SK-N-SH (cell line): ENCODE measurements around the gene SLC22A7. TPM values are rescaled to one million over a fixed set of nuclear protein-coding genes. Genes with fewer than 3 reads are reported as not detected.
A peak's percentile ranks its signal among the peaks of the same experiment; 100 is the strongest.

Source experiments
- CTCF ChIA-PET: fragments of 300-600, 350-600 bp; formaldehyde crosslinking; extraction: SDS; loops from one replicate; lab custom pipeline; 2021; lab: Yijun Ruan, JAX
- POLR2A ChIA-PET: fragments of 350-600 bp; sonication (Branson Sonifier 250); formaldehyde crosslinking; extraction: SDS; loops from one replicate; lab custom pipeline; 2020; ENCODE audit warnings: antibody characterized with exemption, inconsistent platforms; lab: Yijun Ruan, JAX
- DNase-seq: peaks from one replicate; pipeline ENCODE4 v3.0.0; 2012
- H2AFZ ChIP-seq: fragments of 200-600 bp; sonication (generic); 2 replicates; pipeline ENCODE4 v1.8.1; 2016; ENCODE audit warnings: antibody characterized with exemption, mild to moderate bottlenecking, low read depth
- H3F3A ChIP-seq: fragments of 200-600 bp; sonication (generic); replicated peaks from 2 replicates; pipeline ENCODE3; 2016; ENCODE audit warnings: antibody characterized with exemption, mild to moderate bottlenecking; ENCODE audit not compliant: insufficient read depth
- H3K27ac ChIP-seq, 2 experiments: fragments of 200-500 bp in 1 of 2; fragments of 200-600 bp in 1 of 2; sonication (Bioruptor generic) in 1 of 2; sonication (generic), shearing (Covaris generic) in 1 of 2; 2 replicates each; pipeline versions ENCODE4 v1.5.1 to v1.6.1; 2014 to 2016; ENCODE audit warnings: low read depth in 2 of 2, inconsistent platforms in 1 of 2, low read length in 1 of 2, mild to moderate bottlenecking in 1 of 2, mixed read lengths in 1 of 2
- H3K27me3 ChIP-seq: fragments of 200-600 bp; sonication (generic), shearing (Covaris generic); 2 replicates; pipeline ENCODE4 v1.6.1; 2016; ENCODE audit warnings: mixed run types; ENCODE audit not compliant: insufficient read depth
- H3K36me3 ChIP-seq, 2 experiments: fragments of 200-500 bp in 1 of 2; fragments of 200-600 bp in 1 of 2; sonication (Bioruptor generic) in 1 of 2; sonication (generic) in 1 of 2; replicated peaks in 1 of 2; 2 replicates each; pipeline versions ENCODE3 to v1.5.1; 2014 to 2016; ENCODE audit warnings: low read length in 1 of 2, mild to moderate bottlenecking in 1 of 2; ENCODE audit not compliant: insufficient read depth in 2 of 2, control insufficient read depth in 1 of 2
- H3K4me1 ChIP-seq, 2 experiments: fragments of 200-500 bp in 1 of 2; fragments of 200-600 bp in 1 of 2; sonication (Bioruptor generic) in 1 of 2; sonication (generic), shearing (Covaris generic) in 1 of 2; 2 replicates each; pipeline versions ENCODE4 v1.5.1 to v1.6.1; 2014 to 2016; ENCODE audit warnings: low read depth in 1 of 2, low read length in 1 of 2, mixed run types in 1 of 2; ENCODE audit not compliant: insufficient read depth in 2 of 2, control insufficient read depth in 1 of 2
- H3K4me2 ChIP-seq: fragments of 200-600 bp; sonication (generic), shearing (Covaris generic); 2 replicates; pipeline ENCODE4 v1.6.1; 2017; ENCODE audit warnings: mixed run types
- H3K4me3 ChIP-seq, 2 experiments: fragments of 200-500 bp in 1 of 2; fragments of 200-600 bp in 1 of 2; sonication (Bioruptor generic) in 1 of 2; sonication (generic), shearing (Covaris generic) in 1 of 2; 2 replicates each; pipeline versions ENCODE4 v1.5.1 to v1.8.1; 2014 to 2016; ENCODE audit warnings: low read depth in 2 of 2, inconsistent platforms in 1 of 2, low read length in 1 of 2, mild to moderate bottlenecking in 1 of 2, mixed read lengths in 1 of 2, moderate library complexity in 1 of 2
- H3K79me2 ChIP-seq: fragments of 200-600 bp; sonication (generic); 2 replicates; pipeline ENCODE4 v1.8.1; 2017; ENCODE audit warnings: mild to moderate bottlenecking; ENCODE audit not compliant: insufficient read depth
- H3K9ac ChIP-seq: fragments of 200-600 bp; sonication (generic); 2 replicates; pipeline ENCODE4 v1.6.1; 2017; ENCODE audit warnings: mixed run types
- H3K9me2 ChIP-seq: fragments of 200-600 bp; sonication (generic); 2 replicates; pipeline ENCODE4 v1.6.1; 2017; ENCODE audit warnings: mixed run types
- H3K9me3 ChIP-seq: fragments of 200-600 bp; sonication (generic); 2 replicates; pipeline ENCODE4 v1.6.1; 2017; ENCODE audit warnings: mixed run types, mild to moderate bottlenecking, moderate library complexity
- H4K20me1 ChIP-seq: fragments of 200-600 bp; sonication (generic); 2 replicates; pipeline ENCODE4 v1.6.1; 2017; ENCODE audit warnings: mild to moderate bottlenecking, mixed run types; ENCODE audit not compliant: insufficient read depth
- CTCF ChIP-seq: fragments of 200-600 bp; sonication (generic); IDR thresholded peaks from 2 replicates; pipeline ENCODE4 v1.6.1; 2017; ENCODE audit warnings: antibody characterized with exemption, mild to moderate bottlenecking, moderate library complexity
- EZH2phosphoT487 ChIP-seq: fragments of 200-600 bp; sonication (generic); IDR thresholded peaks from 2 replicates; pipeline ENCODE4 v1.6.1; 2017; ENCODE audit warnings: low read depth, mixed run types, mild to moderate bottlenecking, antibody characterized with exemption, moderate library complexity, borderline replicate concordance
- JUND ChIP-seq: IDR thresholded peaks from 2 replicates; pipeline ENCODE4 v1.4.0; 2012
- MXI1 ChIP-seq: IDR thresholded peaks from 2 replicates; pipeline ENCODE4 v1.6.1; 2012; ENCODE audit warnings: mild to moderate bottlenecking, low read depth, low read length, improper control_type of control experiment
- NRF1 ChIP-seq: IDR thresholded peaks from 2 replicates; pipeline ENCODE4 v1.6.1; 2012; ENCODE audit warnings: low read depth, mild to moderate bottlenecking, low read length
- PBX3 ChIP-seq: IDR thresholded peaks from 2 replicates; pipeline ENCODE4; 2012
- RCOR1 ChIP-seq: fragments of 150-350 bp; IDR thresholded peaks from 2 replicates; pipeline ENCODE4 v1.6.1; 2017; ENCODE audit warnings: antibody characterized with exemption, low read length
- SMC3 ChIP-seq: IDR thresholded peaks from 2 replicates; pipeline ENCODE4 v1.6.1; 2012; ENCODE audit warnings: low read depth, low read length, improper control_type of control experiment
- TAF1 ChIP-seq: IDR thresholded peaks from 2 replicates; pipeline ENCODE4 v1.6.1; 2012; ENCODE audit warnings: low read depth, mild to moderate bottlenecking, low read length, moderate library complexity, borderline replicate concordance
- TCF12 ChIP-seq: IDR thresholded peaks from 2 replicates; pipeline ENCODE4 v1.4.0; 2012
- YY1 ChIP-seq: IDR thresholded peaks from 2 replicates; pipeline ENCODE4 v1.4.0; 2012; ENCODE audit warnings: low read depth, mild to moderate bottlenecking
- WGBS: methylation state at CpG from one replicate; pipeline ENCODE4 v1.1.6; 2017; ENCODE audit warnings: low lambda C conversion rate; 5-methylcytosine and 5-hydroxymethylcytosine counted together
- polyA plus RNA-seq, 3 experiments: library from polyadenylated mRNA; depleted of rRNA; stranded (reverse); fragments of >200 nt; gene quantifications; 2 replicates each; pipeline ENCODE4 v1.2.3, GENCODE V29; 2012
- TF ChIP-seq, protein P1 (sequence below): IDR thresholded peaks from 2 replicates; pipeline ENCODE4 v1.6.1; 2012; ENCODE audit warnings: mild to moderate bottlenecking, low read depth, low read length, moderate library complexity

Gene SLC22A7
- polyA plus RNA-seq, 1 of the 3 experiments (the other 2 are of a cell fraction) = not detected

DNA sequence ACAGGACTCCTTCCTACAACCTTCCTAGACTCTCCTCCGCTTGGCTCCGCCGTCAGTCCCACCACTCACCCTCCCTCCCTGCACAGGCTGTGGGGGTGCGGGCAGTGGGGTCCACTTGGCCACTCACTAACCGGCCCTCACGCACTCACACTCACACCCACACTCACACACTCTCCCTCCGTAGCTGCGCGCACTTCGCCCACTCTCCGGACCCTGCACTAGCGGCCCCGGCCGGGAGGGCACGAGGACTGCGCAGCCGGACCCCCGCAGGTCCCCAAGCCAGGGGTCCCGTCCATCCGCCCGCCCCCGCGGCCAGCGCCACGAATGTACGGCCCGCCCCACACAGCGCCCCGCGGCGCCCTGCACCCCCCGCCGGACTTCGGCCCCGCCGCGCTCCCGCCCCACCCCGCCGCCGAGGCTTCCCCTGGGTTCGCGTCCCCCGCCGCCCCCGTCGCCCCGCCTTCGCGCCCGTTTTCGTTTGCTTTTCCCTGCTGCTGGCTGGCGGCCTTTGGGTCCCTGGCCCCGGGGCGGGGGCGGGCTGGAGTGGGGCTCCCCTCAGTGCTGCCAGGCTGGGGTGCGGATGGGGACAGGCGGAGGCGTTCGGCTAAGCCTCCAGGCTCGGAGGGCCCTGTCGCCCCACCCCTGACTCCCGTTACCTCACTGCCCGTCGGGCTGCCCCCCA, 23.0 kb upstream of the SLC22A7 start:
- H3K27me3 ChIP-seq = no peaks in the 10 kb centered on the region
- H3K9ac ChIP-seq = no peak overlapping the region
- no peaks in the 10 kb centered on the region for H3F3A ChIP-seq

GRCh38 chr6:43275801-43276576, 22.1 kb upstream of the SLC22A7 start:
- H2AFZ ChIP-seq = no peak overlapping the region
- POLR2A ChIA-PET = no interaction called here
- no peaks in the 10 kb centered on the region for H4K20me1 ChIP-seq
- CTCF ChIA-PET = interaction anchor here (1.1 to 3.3 kb wide), 4 partner anchors 13 to 231 kb away, joined by 3 to 10 read pairs (median 4); partner anchors contain the start of gene DNPH1
- H3K9ac ChIP-seq = no peak overlapping the region
- H3K9me3 ChIP-seq = no peaks in the 10 kb centered on the region
- H3K79me2 ChIP-seq = no peaks in the 10 kb centered on the region
- no peak overlapping the region for H3K27ac ChIP-seq
- 93% methylated on average over 58 of the region's 64 CpGs for WGBS
- no peaks in the 10 kb centered on the region for H3K9me2 ChIP-seq
- DNase-seq = peak; percentile 52
- H3F3A ChIP-seq = no peaks in the 10 kb centered on the region
- no peak overlapping the region for H3K4me3 ChIP-seq
- H3K4me1 ChIP-seq = peaks cover 0 to 3% of the 10 kb centered on the region in 2 experiments; a peak in 1 of 4 replicates
- no peaks in the 10 kb centered on the region for H3K36me3 ChIP-seq
- no peak overlapping the region for H3K4me2 ChIP-seq
- TF ChIP-seq TAF1 (no peak), NRF1 (no peak), EZH2phosphoT487 (no peak), PBX3 (no peak), CTCF (no peak), TCF12 (no peak), YY1 (no peak), JUND (no peak), MXI1 (no peak), RCOR1 (no peak), SMC3 (no peak)
- TF ChIP-seq, protein P1, sequence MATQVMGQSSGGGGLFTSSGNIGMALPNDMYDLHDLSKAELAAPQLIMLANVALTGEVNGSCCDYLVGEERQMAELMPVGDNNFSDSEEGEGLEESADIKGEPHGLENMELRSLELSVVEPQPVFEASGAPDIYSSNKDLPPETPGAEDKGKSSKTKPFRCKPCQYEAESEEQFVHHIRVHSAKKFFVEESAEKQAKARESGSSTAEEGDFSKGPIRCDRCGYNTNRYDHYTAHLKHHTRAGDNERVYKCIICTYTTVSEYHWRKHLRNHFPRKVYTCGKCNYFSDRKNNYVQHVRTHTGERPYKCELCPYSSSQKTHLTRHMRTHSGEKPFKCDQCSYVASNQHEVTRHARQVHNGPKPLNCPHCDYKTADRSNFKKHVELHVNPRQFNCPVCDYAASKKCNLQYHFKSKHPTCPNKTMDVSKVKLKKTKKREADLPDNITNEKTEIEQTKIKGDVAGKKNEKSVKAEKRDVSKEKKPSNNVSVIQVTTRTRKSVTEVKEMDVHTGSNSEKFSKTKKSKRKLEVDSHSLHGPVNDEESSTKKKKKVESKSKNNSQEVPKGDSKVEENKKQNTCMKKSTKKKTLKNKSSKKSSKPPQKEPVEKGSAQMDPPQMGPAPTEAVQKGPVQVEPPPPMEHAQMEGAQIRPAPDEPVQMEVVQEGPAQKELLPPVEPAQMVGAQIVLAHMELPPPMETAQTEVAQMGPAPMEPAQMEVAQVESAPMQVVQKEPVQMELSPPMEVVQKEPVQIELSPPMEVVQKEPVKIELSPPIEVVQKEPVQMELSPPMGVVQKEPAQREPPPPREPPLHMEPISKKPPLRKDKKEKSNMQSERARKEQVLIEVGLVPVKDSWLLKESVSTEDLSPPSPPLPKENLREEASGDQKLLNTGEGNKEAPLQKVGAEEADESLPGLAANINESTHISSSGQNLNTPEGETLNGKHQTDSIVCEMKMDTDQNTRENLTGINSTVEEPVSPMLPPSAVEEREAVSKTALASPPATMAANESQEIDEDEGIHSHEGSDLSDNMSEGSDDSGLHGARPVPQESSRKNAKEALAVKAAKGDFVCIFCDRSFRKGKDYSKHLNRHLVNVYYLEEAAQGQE = no peak
- TF ChIP-seq, all 33 proteins: peak for 0
- no peaks in the 10 kb centered on the region for H3K27me3 ChIP-seq

More for the DNA sequence above, 23.0 kb upstream of the SLC22A7 start:
- ChIA-PET CTCF (interaction anchor here (1.1 to 3.3 kb wide), 2 partner anchors 12 to 46 kb away, joined by 3 to 10 read pairs; partner anchors contain the start of gene DNPH1), POLR2A (no interaction called here)
- peaks cover 0 to 12% of the 10 kb centered on the region in 2 experiments; a peak in 1 of 4 replicates for H3K4me1 ChIP-seq
- H2AFZ ChIP-seq = no peak overlapping the region
- H4K20me1 ChIP-seq = no peaks in the 10 kb centered on the region
- peak overlapping the region; percentile 47; the same call in 1 of the 2 replicates for H3K4me2 ChIP-seq
- peak; percentile 88 for DNase-seq
- 30% methylated on average over 11 of the region's 65 CpGs for WGBS
- H3K27ac ChIP-seq = no peak overlapping the region
- no peaks in the 10 kb centered on the region for H3K36me3 ChIP-seq
- TF ChIP-seq NRF1 = no peak
- H3K79me2 ChIP-seq = no peaks in the 10 kb centered on the region
- H3K9me3 ChIP-seq = no peaks in the 10 kb centered on the region
- peak overlapping the region in 1 of 2 experiments; percentile 38; a peak in 2 of 4 replicates for H3K4me3 ChIP-seq
- H3K9me2 ChIP-seq = no peaks in the 10 kb centered on the region
